A673 (cell line): ENCODE data around the gene GTF2I. TPM values are rescaled to one million over a fixed set of nuclear protein-coding genes. Genes with fewer than 3 reads are reported as not detected.
"Not testable (repeated sequence)": the region's sequence is repeated elsewhere in the genome, so short reads cannot be mapped to it uniquely, and the experiment has no call there.

Source experiments
- BruUV-seq: library from RNA; stranded (reverse); fragments of 400-500 nt; replicated peaks from 2 replicates; lab custom pipeline; 2021; lab: Mats Ljungman, UMichigan
- CTCF ChIA-PET: fragments of 300-600 bp; sonication (Branson Sonifier 250); formaldehyde crosslinking; loops from one replicate; lab custom pipeline; 2022; ENCODE audit warnings: antibody characterized with exemption; lab: Charles Lee
- POLR2A ChIA-PET: fragments of 300-600 bp; sonication (Branson Sonifier 250); formaldehyde crosslinking; loops from one replicate; lab custom pipeline; 2022; ENCODE audit warnings: antibody characterized with exemption; ENCODE audit not compliant: low non-redundant PET; lab: Charles Lee
- DNase-seq: peaks from one replicate; pipeline ENCODE4 v3.0.0-alpha.2; 2015; ENCODE audit warnings: low spot score
- H3K27ac ChIP-seq: fragments of 200-600 bp; sonication (generic); 2 replicates; pipeline ENCODE4 v1.5.1; 2016; ENCODE audit warnings: mixed run types, low read depth, mild to moderate bottlenecking, mixed read lengths, antibody characterized with exemption, low read length; ENCODE audit not compliant: poor library complexity, severe bottlenecking
- H3K27me3 ChIP-seq: fragments of 200-600 bp; sonication (generic); replicated peaks from 2 replicates; pipeline ENCODE4 v1.6.1; 2017; ENCODE audit warnings: mixed run types, low read depth, mild to moderate bottlenecking, mixed read lengths, antibody characterized with exemption, low read length; ENCODE audit not compliant: insufficient read depth, poor library complexity
- H3K36me3 ChIP-seq: fragments of 200-600 bp; sonication (generic); 2 replicates; pipeline ENCODE4 v1.6.1; 2016; ENCODE audit warnings: mixed run types, mild to moderate bottlenecking, mixed read lengths, antibody characterized with exemption, low read length; ENCODE audit not compliant: insufficient read depth, poor library complexity, severe bottlenecking
- H3K4me1 ChIP-seq: fragments of 200-600 bp; sonication (generic); 2 replicates; pipeline ENCODE4 v1.6.1; 2017; ENCODE audit warnings: mixed run types, mild to moderate bottlenecking, mixed read lengths, antibody characterized with exemption, low read length; ENCODE audit not compliant: insufficient read depth, poor library complexity, severe bottlenecking
- H3K4me3 ChIP-seq: fragments of 200-600 bp; sonication (generic); 2 replicates; pipeline ENCODE4 v1.5.1; 2016; ENCODE audit warnings: low read depth, mixed run types, mild to moderate bottlenecking, mixed read lengths, low read length; ENCODE audit not compliant: poor library complexity, severe bottlenecking
- H3K9me3 ChIP-seq: fragments of 200-600 bp; sonication (generic); 2 replicates; pipeline ENCODE4 v1.6.1; 2016; ENCODE audit warnings: mixed run types, low read depth, mild to moderate bottlenecking, mixed read lengths, antibody characterized with exemption, low read length; ENCODE audit not compliant: poor library complexity, severe bottlenecking
- intact Hi-C: fragments of 100-400 bp; cut with micrococcal nuclease; formaldehyde crosslinking; loops from one replicate; pipeline ENCODE4 v1.10.0; 2022; ENCODE audit not compliant: unreplicated experiment
- total RNA-seq: library from RNA; stranded (reverse); gene quantifications from 2 replicates; pipeline ENCODE4 v1.2.3, GENCODE V29; 2021

Gene GTF2I
- total RNA-seq, 1 experiment from 2014 or later: 270 TPM

GRCh38 chr7:74773760-74774750 is 116.5 kb downstream of the GTF2I start, which contains the start of gene NCF1:
Gene NCF1, plus strand, starts transcription at chr7:74774011. Its CDS starts 21 bp downstream, at chr7:74774032.
- H3K4me3 ChIP-seq, H3K9me3 ChIP-seq, H3K36me3 ChIP-seq, DNase-seq, CTCF ChIA-PET, intact Hi-C loops, BruUV-seq, H3K27me3 ChIP-seq, POLR2A ChIA-PET, H3K27ac ChIP-seq, H3K4me1 ChIP-seq: not testable (repeated sequence)

GRCh38 chr7:74775111-74775510 is 117.6 kb downstream of the GTF2I start:
- CTCF ChIA-PET, POLR2A ChIA-PET: not testable (repeated sequence)

DNA sequence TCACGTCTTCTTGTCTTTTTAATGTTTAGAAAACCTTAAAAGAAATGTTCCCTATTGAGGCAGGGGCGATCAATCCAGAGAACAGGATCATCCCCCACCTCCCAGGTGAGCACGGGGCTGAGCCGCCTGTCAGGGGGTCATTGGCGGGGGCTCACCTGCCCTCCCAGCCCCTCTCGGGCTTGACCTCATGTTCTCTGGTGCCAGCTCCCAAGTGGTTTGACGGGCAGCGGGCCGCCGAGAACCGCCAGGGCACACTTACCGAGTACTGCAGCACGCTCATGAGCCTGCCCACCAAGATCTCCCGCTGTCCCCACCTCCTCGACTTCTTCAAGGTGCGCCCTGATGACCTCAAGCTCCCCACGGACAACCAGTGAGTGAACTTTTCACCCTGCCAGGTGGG is 121.5 kb downstream of the GTF2I start:
- BruUV-seq, H3K27ac ChIP-seq, H3K9me3 ChIP-seq, intact Hi-C loops, H3K4me1 ChIP-seq, H3K4me3 ChIP-seq, CTCF ChIA-PET, H3K36me3 ChIP-seq, POLR2A ChIA-PET, H3K27me3 ChIP-seq, DNase-seq: not testable (repeated sequence)

More at GRCh38 chr7:74775111-74775510, 117.6 kb downstream of the GTF2I start:
- H3K36me3 ChIP-seq, H3K27ac ChIP-seq, intact Hi-C loops, DNase-seq, H3K4me1 ChIP-seq, H3K4me3 ChIP-seq, H3K27me3 ChIP-seq, BruUV-seq, H3K9me3 ChIP-seq: not testable (repeated sequence)

GRCh38 chr7:74781746-74782145 is 124.2 kb downstream of the GTF2I start:
- H3K27ac ChIP-seq, H3K36me3 ChIP-seq, H3K9me3 ChIP-seq, DNase-seq, POLR2A ChIA-PET, H3K4me3 ChIP-seq, H3K4me1 ChIP-seq, CTCF ChIA-PET, H3K27me3 ChIP-seq, intact Hi-C loops, BruUV-seq: not testable (repeated sequence)

- H3K27me3 ChIP-seq, H3K9me3 ChIP-seq, H3K27ac ChIP-seq, DNase-seq, POLR2A ChIA-PET, H3K4me1 ChIP-seq, BruUV-seq, intact Hi-C loops, H3K36me3 ChIP-seq, CTCF ChIA-PET, H3K4me3 ChIP-seq: not testable (repeated sequence)
These were observed 126.1 kb downstream of the GTF2I start for GRCh38 chr7:74783595-74783994.

DNA sequence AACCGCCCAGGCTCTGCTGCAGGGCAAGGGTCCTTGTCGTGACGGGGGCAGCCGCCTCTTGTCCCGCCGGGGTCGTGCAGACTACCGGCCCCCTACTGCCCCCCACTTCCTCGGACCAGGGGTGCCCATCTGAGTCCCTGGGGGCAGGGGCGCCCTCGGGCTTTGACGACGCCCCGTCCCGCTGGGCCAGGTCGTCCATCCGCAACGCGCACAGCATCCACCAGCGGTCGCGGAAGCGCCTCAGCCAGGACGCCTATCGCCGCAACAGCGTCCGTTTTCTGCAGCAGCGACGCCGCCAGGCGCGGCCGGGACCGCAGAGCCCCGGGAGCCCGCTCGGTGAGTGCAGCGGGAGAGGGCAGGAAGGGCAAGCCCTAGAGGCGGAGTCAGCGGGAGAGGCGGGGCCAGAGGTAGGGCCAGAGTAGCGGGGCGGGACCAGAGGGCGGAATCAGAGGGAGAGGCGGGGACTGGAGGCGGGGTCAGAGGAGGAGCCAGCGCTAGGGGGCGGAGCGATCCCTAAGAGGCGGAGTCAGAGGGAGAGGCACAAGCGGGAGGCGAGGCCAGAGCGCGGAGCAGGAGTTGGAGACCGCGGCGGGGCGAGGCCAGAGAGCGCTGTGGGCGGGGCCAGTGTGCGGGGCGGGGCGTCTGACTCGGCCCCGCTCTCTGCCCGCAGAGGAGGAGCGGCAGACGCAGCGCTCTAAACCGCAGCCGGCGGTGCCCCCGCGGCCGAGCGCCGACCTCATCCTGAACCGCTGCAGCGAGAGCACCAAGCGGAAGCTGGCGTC is 131.0 kb downstream of the GTF2I start:
- H3K9me3 ChIP-seq, H3K27ac ChIP-seq, POLR2A ChIA-PET, H3K4me1 ChIP-seq, CTCF ChIA-PET, intact Hi-C loops, H3K36me3 ChIP-seq, BruUV-seq, H3K27me3 ChIP-seq: not testable (repeated sequence)
- DNase-seq: peak; percentile 77
- peak overlapping the region; percentile 29 for H3K4me3 ChIP-seq

GRCh38 chr7:74789200-74789736 is 131.8 kb downstream of the GTF2I start:
- H3K9me3 ChIP-seq, H3K36me3 ChIP-seq, intact Hi-C loops, H3K27me3 ChIP-seq, DNase-seq, BruUV-seq, H3K4me1 ChIP-seq, POLR2A ChIA-PET, H3K27ac ChIP-seq, CTCF ChIA-PET, H3K4me3 ChIP-seq: not testable (repeated sequence)
